ENCODE data around the gene SIGLEC7. TPM values are rescaled to one million over a fixed set of nuclear protein-coding genes. Genes with fewer than 3 reads are reported as not detected.
A peak's percentile ranks its signal among the peaks of the same experiment; 100 is the strongest.

SIGLEC7 gene
- not detected for total RNA-seq

DNA sequence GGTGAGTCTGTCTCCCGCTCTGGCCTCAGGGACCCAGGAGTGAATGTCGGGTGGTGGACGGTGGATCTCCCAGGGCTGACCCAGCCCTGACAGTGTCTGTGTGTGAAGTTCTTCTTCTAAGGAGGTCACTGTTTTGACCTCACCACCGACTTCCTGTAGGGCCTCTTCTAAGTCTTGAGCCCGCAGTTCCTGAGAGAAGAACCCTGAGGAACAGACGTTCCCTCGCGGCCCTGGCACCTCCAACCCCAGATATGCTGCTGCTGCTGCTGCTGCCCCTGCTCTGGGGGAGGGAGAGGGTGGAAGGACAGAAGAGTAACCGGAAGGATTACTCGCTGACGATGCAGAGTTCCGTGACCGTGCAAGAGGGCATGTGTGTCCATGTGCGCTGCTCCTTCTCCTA is at the start of gene SIGLEC7:
Gene SIGLEC7, plus strand, starts transcription at position 183 of the 400 bp plus-strand sequence. Its CDS starts 69 bp downstream, at position 252.
- DNase-seq = no peak

DNA sequence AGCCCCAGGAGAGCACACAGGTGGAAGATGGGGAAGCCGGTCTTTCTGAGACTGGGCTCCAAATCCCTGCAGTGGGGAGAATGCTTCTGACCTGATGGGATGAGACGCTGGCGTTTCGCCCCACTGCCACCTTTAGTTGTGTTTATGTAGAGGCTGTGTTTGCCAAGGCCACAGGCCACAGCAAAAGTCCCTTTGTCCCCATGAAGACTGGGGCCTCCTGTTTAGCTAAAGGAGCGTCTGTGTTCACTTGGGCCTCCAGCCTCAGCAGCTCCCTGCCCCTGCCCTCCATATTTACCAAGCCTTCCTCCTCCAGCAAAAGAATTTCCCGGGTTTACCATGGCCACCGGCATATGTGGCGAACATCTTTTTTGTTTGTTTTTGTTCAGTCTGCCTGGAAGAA is 49.0 kb upstream of the SIGLEC7 start:
- no peak for DNase-seq

DNA sequence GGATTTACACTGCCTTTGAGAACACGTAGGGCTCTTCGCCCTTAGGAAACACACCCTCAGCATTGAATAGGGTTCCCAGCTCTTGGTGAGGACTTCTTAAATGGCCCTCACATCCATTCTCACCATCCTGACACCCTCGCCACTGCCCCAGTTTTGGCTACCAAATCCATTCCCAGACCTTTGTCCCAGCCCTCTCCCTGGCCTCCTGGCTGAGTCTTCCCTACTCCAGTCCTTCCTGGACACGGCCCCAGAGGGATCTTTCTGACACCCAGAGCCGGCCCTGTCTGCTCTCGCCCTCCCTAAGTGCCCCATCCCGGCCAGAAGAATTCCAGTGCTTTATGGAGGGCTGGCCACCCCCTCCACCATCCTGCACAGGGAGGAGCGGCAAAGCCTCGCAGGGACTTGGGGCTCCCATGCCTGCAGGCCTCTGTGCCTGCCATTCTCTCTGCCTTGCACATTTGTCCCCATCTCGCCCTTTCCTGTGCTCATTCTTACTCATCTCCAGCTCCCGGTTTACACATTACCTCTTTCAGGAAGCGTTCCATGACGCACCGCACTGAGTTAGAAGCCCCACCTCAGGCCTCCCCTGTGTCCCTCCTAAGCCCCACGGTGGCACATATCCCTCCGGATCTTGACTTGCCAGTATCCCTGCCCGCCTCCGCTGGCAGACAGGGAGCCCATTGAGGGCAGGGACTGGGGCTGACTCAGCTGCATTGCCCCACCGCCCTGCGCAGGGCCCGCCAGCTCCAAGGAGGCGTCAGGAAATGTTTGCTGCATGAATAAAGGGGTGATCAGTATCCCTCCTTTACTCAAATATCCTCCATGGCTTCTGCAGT is 48.4 kb upstream of the SIGLEC7 start:
- DNase-seq = no peak

DNA sequence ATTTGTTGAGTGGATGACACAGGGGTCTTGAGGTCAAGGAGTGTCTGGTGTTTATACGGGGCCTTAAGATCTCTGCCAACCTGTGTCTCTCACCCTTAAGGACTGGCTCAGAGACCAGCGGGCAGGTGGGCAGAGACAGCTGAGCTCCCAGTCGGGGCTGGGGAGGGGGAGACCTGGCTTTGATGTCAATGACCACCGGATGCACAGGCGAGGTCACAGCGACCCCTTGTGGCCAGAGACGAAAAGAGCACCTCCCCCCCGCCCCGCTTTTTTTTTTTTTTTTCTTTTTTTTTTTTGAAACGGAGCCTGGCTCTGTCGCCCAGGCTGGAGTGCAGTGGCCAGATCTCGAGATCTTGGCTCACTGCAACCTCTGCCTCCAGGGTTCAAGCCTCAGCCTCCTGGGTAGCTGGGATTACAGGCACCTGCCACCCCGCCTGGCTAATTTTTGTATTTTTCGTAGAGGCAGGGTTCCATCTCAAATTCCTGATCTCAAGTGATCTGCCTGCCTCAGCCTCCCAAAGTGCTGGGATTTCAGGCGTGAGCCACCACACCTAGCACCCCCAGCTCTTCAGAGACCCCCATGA is 47.3 kb upstream of the SIGLEC7 start:
- peak; percentile 45 for DNase-seq

DNA sequence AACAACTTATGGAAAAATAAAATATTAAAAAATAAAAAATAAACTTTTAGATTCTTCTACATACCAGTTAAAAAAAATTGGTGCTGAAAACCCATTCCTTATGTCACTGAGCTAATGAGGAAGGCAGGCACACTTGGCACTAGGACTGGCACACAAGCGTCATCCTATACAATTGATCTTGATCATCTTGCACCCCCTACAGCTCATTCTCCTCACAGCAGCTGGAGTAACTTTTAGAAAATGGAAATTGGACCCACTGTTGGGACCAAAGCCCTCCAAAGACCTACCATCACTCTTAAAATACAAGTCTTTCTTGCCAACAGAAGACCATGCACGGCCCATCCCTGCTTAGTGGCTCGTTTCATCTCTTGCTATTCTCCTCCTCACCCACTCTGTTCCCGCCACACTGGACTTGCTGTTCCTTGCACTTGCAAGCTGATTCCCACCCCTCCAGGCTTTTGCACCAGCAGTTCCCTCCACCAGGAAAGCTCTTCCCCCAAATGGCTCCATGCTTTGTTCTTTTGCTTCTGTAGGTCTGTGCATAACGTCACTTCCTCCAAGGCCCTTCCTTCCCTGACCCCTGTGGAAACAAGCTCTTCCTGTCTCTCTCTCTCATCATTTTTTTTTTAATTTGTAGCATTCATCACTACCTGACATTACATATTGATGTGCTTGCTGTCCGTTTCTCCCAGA is 45.5 kb upstream of the SIGLEC7 start:
- DNase-seq = no peak

DNA sequence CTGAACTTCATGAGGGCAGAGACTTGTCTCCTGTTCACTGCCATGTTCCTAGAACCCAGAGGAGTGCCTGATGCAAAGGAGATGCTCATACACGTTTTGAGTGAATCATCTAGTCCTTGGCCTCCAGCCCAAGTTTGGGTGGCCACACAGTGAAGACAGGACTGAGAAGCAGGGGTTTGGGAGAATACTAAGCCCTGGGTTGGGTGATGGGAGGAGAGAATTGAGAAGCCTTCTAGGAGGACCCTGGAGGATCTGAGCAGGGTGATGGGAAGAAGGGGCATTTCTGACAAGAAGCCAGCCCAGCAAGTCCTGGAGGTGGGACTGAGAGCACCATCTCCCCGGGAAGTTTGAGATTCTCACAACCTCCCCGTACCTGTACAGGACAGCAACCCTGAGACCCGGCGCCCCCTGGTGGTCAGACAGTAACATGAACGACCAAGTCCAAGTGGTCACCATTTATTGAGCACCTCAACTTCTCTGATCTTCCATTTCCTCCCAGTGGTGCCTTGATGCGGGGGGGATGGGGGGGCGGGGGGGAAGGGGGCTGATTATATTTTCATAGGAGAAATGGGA is 44.8 kb upstream of the SIGLEC7 start:
- peak; percentile 61 for DNase-seq

DNA sequence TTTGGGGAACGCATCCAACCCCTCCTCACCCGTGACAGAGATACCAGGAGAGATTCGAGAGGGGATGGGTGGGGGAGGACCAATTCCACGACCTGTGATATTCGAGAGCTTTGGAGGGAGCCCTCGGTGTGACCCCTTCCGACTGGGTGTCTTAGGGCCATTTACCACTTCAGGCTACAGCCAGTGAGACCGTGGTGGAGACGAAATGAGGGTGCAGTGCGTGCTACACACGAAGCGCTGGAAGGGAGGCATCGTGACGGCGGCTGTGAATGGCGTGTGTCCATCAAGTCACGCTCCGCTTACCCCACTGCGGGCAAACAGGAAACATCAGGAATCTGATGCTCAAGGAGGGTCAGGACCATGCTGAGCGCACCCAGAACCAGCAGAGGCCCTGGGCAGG is 44.3 kb upstream of the SIGLEC7 start:
- no peak for DNase-seq

DNA sequence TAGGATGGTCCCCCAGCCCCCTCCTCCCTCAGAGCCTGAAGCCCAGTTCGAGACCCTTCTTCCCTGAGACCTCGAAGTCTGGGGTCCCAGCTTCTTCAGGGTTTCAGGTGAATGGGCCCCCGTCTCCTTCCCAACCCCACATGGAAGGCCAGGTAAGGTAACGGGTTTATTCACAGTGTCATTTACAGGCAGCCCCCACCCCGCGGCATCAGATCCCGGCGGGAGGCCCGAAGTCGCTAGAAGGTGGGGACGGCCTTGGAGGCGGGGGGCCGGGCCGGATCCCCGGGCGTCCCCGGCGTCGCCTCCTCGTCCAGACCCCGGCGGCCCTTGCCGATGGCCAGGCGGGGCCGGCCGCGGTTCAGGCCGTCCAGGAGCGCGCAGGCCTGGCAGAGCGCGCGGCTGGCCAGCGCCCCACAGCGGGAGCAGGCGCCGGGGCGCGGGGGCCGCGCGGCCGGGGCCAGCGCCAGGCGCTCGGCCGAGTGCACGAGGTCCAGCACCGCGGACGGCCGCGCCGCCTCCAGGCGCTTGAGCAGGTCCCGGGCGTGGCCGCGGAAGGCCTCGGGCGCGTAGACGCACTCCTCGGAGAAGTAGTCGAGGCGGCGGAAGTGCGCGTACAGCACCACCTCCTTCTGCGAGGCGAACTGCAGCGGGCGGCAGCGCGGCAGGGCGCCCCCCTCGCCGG is 43.6 kb upstream of the SIGLEC7 start:
- peak; percentile 59 for DNase-seq

DNA sequence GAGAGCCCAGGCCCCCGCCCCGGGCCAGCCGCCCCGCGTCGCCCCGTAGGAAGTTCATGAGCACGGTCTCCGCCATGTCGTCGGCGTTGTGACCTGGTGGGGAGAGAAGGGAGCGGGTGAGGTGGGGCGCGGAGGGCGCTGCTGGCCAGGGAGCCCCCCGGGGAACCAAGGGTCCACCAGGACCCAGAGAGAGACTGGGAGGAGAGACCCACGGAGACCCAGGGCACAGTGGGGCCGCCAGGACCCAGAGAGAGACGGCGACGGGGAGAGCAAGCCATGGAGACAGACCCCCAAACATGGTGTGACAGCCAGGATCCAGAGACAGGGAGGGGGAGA is 43.1 kb upstream of the SIGLEC7 start:
- DNase-seq = no peak

DNA sequence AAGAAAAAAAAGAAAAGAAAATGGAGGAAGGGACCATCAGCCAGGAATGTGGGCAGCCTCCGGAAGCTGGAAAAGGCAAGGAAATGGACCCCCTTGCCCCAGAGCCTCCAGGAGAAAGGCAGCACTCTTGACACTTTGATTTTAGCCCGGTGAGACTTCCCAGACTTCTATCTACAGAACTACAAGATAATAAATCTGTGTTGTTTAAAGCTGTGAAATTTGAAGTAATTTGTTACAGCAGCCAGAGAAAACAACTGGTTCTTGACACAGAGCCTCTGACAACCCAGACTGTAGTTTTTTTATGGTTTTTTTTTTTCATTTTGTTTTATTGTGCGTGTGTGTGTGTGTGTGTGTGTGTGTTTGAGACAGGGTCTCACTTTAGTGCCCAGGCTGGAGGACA is 41.5 kb upstream of the SIGLEC7 start:
- DNase-seq = no peak

DNA sequence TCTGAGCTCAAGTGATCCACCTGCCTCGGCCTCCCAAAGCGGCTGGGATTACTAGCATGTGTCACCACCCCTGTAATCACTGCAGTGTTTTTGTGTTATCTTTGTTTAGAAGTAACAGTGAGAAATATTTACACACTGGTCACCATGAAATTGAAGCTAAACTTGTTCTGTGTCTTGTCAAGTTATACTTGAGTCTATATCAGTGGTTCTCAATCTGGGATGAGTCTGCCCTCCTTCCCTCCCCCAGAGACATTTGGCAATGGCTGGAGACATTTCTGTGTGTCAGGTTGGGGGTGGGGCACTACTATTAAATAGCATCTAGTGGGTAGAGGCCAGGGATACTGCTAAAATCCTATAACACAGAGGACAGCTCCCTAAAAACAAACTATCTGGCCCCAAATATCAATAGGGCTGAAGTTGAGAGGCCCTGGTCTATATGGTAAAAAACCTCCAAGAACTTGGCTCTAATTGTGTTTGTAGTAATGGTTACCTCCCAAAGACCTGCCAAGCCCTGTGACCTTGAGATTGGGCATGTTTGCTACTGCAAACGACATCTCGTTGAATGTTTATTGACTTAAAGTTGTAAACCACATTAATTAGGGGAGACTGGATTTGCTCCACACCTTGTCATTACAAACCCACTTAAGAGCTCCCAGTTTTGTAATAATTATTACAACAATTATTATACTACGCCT is 40.8 kb upstream of the SIGLEC7 start:
- no peak for DNase-seq

DNA sequence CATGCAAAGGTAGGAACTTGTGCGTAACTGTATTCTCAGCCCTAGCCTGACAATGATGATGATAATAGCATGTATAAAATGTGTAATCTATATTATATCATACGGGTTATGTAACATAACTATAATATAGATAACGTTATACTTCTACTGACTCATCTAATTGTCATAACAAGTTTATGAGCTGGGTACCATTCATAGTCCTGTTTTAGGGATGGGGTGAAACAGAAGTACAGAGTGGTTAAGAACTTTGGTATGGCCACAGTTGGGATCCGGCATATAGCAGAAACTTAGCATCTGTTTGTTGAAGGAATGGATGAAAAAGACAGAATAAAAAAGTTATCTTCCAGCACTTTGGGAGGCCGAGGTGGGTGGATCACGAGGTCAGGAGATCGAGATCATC is 39.1 kb upstream of the SIGLEC7 start:
- no peak for DNase-seq

DNA sequence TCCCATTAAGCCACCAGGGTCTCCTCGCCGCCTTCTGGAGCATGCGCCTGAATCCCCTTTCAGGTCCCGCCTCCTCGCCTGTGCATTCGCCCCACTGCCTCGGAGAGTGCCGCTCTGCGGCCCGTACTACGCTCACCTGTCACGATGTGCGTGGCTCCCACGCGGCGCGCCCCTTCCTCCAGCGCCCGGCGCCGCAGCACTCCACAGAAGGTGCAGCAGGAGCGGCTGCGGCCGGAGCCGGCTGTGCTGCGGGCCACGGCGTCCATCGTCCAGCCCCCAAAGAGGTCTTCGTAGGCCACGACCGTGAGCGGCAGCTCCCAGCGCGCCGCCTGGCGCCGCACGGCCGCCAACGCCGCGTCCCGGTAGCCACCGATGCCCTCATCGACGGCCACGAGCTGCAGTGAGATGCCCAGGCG is 38.2 kb upstream of the SIGLEC7 start:
- no peak for DNase-seq

DNA sequence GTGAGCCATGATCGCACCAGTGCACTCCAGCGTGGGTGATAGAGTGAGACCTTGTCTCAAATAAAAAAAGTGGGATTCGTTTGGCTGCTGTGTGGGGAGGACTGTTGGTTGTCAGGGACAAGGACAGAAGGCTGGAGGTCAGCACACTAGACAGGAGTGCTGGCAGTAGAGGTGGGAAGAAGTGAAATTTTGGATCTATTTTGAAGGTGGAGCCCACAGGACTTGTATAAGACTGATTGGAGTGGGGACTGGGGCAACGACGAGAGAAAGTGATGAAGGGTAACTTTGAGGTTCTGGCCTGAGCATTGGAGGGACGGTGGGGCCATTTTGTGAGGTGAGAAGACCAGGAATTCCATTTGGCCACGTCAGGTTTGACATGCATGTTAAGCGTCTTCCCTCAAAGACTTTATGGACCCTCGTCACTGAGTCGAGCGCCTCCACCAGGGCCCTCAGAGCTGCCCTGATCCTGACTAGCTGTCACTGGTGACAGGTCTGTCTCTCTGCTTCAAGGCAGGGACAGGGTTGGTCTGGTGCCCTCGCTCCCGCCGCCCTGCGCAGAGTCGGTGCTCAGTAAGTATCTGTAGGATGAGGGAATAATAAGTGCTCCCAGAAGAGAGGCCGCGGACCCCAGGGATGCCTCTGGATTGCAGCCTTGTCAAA is 34.6 kb upstream of the SIGLEC7 start:
- no peak for DNase-seq

DNA sequence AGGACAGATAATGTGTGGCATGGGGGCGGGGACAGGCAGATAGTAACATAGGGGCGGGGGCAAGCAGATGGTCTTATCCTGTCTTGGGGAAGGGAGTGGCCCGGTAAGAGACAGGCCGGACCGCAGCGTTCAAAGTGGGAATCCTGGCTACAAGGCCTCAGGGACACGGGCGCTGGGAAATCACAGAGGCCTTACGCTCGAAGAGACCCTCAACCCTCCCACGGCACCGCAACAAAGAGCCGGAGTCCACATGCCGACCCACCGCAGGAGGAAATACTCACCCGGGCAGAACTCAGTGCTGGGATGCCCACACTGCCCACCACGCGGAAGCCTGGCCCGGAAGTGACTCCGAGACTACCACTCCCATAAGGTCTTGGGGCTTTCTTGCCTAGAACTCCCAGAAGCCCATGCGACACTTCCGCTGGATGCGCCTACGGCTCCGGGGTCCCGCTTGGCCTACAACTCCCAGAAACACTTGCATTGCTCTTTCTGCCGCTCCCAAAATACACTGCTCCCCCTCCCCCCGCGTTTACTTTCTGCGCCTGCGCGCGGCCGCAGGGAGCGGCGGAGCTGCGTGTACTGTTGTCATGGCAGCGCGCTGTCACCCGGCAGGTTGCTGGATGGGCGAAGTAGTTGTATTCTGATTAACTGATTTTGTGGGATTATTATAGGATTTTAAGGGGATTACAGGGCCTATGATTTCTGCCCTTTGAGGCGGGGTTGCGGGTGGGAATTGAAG is 33.9 kb upstream of the SIGLEC7 start, which contains the start of gene CTU1:
Gene CTU1, minus strand, starts transcription at position 344 of the 739 bp plus-strand sequence. CDS start 3,840 bp downstream, outside the sequence.
- peak; percentile 99 for DNase-seq

DNA sequence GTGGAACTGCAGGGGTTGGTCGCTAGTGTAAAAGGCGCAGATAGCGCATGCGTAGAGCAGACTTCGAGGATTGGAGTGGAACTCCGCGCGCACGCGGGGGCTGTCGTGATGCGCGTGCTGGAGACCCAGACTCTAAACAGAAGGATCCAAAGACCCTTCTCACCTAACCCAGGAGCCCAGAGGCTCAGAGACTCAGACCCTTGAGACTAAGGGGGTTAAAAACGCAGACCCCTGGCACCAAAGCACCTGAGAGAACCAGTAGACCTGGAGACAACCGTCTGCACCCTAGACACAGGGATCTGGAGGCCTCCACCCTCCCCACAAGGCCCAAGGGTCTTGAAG is 33.3 kb upstream of the SIGLEC7 start:
- no peak for DNase-seq

DNA sequence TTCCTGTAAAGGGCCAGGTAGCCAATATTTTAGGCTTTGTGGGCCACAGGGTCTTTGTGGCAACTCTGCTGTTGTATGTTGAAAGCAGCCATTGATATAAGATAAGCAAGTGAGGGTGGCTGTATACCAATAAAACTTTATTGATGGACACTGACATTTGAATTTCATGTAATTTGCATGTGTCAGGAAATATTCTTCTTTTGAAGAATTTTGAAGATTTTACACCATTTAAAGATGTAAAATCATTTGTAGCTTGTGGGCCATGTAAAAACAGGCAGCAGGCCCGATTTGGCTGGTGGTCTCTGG is 31.5 kb upstream of the SIGLEC7 start:
- no peak for DNase-seq

DNA sequence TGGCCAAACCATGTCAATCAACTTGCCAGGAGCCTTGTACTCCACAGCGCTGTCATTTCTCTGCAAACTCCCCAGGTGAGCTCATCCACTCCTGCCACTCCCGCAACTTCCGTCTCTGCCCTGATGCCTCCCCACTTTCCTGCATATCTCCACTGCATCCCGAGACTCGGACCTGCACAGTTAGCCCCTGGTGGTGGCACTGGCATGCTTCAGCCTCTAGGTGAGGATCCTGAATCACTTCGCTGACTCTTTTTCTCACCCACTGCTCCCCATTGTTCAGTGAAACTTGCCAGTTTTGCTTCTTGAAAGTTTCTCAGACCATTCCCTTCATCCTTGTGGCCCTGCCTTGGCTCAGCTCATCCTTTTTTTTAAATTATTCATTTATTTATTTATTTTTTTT is 30.5 kb upstream of the SIGLEC7 start:
- DNase-seq = no peak

DNA sequence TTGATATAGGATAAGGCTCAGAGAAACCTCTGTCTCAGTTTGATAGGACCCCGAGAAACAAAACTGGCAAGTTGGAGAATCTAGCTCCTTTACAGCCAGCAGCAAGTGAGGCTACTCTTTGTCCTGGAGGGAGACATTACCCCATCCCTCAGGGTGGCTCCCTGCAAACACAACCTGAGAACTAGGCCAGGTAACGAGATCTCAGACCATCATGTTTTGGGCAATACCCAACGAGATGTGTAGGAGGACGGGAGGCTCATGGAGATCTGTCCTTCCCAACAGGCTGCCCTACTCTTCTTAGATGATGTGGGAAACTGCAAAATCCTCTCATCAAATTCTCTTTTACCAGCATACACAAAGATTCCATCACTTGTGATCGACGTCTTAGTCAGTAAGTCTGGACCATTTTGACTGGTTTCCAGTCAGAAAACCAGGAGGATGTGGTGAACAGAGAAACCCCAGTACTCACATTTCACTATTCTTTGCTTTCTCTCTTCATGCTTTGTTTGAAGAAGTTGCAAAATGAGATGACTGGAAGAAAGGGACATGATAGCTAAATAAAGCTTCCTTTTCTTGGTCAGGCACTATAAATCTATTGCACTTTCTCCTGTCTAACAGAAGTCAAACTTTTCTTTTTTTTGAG is 27.9 kb upstream of the SIGLEC7 start:
- DNase-seq = no peak

DNA sequence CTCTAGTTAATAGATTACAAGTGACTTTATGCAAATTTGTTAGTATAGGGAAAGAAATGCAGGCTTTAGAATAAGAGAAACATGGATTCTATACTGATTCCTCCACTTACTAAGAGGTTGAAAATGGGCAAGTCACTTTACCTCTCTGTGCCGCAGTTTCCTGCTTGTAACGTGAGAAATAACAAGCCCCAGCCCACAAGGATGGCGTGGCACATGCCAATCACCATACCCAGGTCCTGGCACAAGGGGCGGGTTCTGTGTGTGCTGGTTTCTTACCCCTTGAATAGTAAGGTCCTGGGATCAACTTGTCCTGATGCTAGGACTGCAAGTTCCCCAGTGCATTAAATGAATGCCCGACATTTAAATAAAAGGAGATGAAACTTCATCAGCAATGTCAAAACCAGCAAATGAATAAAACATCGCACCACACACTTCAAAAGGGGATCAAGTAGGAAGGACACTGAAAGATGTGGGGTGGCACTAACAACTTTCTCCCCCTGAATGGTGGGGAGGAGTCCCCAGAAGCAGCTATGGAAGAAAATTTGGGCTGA is 25.3 kb upstream of the SIGLEC7 start:
- no peak for DNase-seq
